ENCODE results near the gene POMT2. TPM values are rescaled to one million over a fixed set of nuclear protein-coding genes. Genes with fewer than 3 reads are reported as not detected.
"Not testable (repeated sequence)": the region's sequence is repeated elsewhere in the genome, so short reads cannot be mapped to it uniquely, and the experiment has no call there.

Gene POMT2
- total RNA-seq, 2 donors from 2014 or later: 8.4 to 101 TPM

DNA sequence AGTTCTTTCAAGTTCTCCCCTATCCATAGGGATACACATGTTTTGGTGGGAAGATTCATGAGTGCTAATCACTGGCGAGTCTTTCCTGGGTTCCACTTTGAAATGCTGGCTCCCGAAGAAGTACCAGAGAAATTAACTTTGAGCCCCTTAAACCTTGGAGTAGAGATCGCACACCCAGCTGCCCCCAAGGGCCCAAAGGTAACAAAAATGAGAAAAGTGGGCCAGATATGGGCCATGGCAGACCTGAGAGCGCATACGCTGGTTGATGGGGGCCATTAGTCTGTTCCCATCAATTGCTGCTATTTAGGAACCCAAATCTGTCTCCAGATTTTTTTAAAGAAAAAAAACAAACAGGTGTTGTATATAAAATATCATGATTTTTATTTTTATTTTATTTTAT is 2.3 kb upstream of the POMT2 start:
- no peaks in the 10 kb centered on the region for H3K27me3 ChIP-seq (replicated peaks; ENCODE audit: insufficient read depth)
- H3K9me3 ChIP-seq: no peaks in the 10 kb centered on the region
- WGBS: 98% methylated on average over 5 of the region's 5 CpGs
- TF ChIP-seq POLR2AphosphoS5 (IDR thresholded peaks at IDR 0.05) (no peak), POLR2A (IDR thresholded peaks at IDR 0.05) (no peak)
- TF ChIP-seq, protein P1, sequence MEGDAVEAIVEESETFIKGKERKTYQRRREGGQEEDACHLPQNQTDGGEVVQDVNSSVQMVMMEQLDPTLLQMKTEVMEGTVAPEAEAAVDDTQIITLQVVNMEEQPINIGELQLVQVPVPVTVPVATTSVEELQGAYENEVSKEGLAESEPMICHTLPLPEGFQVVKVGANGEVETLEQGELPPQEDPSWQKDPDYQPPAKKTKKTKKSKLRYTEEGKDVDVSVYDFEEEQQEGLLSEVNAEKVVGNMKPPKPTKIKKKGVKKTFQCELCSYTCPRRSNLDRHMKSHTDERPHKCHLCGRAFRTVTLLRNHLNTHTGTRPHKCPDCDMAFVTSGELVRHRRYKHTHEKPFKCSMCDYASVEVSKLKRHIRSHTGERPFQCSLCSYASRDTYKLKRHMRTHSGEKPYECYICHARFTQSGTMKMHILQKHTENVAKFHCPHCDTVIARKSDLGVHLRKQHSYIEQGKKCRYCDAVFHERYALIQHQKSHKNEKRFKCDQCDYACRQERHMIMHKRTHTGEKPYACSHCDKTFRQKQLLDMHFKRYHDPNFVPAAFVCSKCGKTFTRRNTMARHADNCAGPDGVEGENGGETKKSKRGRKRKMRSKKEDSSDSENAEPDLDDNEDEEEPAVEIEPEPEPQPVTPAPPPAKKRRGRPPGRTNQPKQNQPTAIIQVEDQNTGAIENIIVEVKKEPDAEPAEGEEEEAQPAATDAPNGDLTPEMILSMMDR (IDR thresholded peaks at IDR 0.05): no peak
- no peaks in the 10 kb centered on the region for H3K36me3 ChIP-seq
- intact Hi-C loops (cut with DNase I): loop anchor here (2.0 to 5.0 kb wide), 2 partner anchors 54 to 226 kb away; partner anchors contain the start of genes CIPC, SAMD15 and TMED8
- H3K4me3 ChIP-seq: no peak overlapping the region
- no peaks in the 10 kb centered on the region for H3K4me1 ChIP-seq (replicated peaks)
- no peak for DNase-seq (ENCODE audit: low spot score)
- H3K27ac ChIP-seq: no peak overlapping the region

DNA sequence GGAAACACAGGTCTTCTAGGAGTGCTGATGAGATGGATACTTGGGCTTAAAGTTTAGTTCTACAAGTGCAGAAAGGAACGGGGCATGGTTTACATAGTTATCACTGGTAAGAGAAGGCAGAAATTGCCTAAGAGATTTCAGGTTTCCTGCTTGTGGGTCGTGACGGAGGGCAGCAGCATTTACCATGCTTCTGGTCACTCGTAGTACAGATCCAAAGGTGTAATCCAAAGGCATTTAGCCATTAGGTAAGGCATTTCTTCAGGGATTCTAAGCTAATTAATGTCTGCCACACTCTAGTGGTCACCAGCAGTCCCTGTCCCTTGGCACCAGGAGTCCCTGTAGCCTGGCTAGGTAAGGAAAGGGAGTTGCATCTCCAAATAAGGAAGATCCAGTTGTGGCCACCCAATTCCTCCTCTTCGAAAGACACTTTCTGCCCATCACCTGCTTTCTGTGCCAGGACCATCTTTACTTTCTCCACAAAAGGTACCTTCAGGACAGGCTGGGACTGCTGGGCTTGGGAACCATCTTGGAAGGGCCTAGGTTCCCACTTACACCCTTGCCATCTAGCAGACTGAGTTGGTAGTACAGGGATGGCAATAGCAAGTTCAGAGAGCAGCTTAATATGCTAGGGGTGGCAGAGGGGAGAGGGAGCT is 1.7 kb upstream of the POMT2 start:
- intact Hi-C loops (cut with DNase I): loop anchor here (2.0 to 5.0 kb wide), 2 partner anchors 54 to 225 kb away; partner anchors contain the start of genes CIPC, SAMD15 and TMED8
- no peaks in the 10 kb centered on the region for H3K27me3 ChIP-seq (replicated peaks; ENCODE audit: insufficient read depth)
- TF ChIP-seq, protein P1 (IDR thresholded peaks at IDR 0.05): no peak
- no peak for TF ChIP-seq POLR2A (IDR thresholded peaks at IDR 0.05)
- no peak for TF ChIP-seq POLR2AphosphoS5 (IDR thresholded peaks at IDR 0.05)
- H3K9me3 ChIP-seq: no peaks in the 10 kb centered on the region
- no peak for DNase-seq (ENCODE audit: low spot score)
- peak overlapping the region; percentile 98 to 99 for H3K27ac ChIP-seq
- H3K4me3 ChIP-seq: peak overlapping the region; percentile 87 to 93
- no peaks in the 10 kb centered on the region for H3K36me3 ChIP-seq
- WGBS: 74% methylated on average over 5 of the region's 5 CpGs
- no peaks in the 10 kb centered on the region for H3K4me1 ChIP-seq (replicated peaks)

GRCh38 chr14:77319422-77319821 is 1.3 kb downstream of the POMT2 start:
- H3K27me3 ChIP-seq (replicated peaks; ENCODE audit: insufficient read depth): no peaks in the 10 kb centered on the region
- H3K9me3 ChIP-seq: no peaks in the 10 kb centered on the region
- intact Hi-C loops (cut with DNase I): loop anchor here (10.0 kb wide), 2 partner anchors 385 to 445 kb away; partner anchors contain the start of genes ALKBH1 and SLIRP
- no peaks in the 10 kb centered on the region for H3K36me3 ChIP-seq
- TF ChIP-seq POLR2AphosphoS5 (IDR thresholded peaks at IDR 0.05) (no peak), POLR2A (IDR thresholded peaks at IDR 0.05) (no peak)
- TF ChIP-seq, protein P1 (IDR thresholded peaks at IDR 0.05): no peak
- peaks cover 16% of the 10 kb centered on the region for H3K4me1 ChIP-seq (replicated peaks)
- no peak overlapping the region for H3K4me3 ChIP-seq
- no peak for DNase-seq (ENCODE audit: low spot score)
- H3K27ac ChIP-seq: no peak overlapping the region
- WGBS: 22% methylated on average over 5 of the region's 5 CpGs

DNA sequence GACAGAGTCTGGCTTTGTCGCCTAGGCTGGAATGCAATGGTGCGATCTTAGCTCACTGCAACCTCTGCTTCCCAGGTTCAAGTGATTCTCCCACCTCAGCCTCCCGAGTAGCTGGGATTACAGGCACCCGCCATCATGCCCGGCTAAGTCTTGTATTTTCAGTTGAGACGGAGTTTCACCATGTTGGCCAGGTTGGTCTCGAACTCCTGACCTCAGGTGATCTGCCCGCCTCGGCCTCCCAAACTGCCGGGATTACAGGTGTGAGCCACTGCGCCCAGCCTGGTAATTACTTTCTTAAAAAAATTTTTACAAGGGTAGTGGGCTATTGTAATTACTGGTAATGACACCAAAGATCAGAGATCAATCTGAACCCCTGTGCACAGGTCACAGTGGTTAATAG is 1.9 kb downstream of the POMT2 start:
- H3K4me1 ChIP-seq (replicated peaks): peaks cover 20% of the 10 kb centered on the region
- H3K27me3 ChIP-seq (replicated peaks; ENCODE audit: insufficient read depth); H3K27ac ChIP-seq; DNase-seq (ENCODE audit: low spot score); H3K4me3 ChIP-seq; H3K36me3 ChIP-seq; H3K9me3 ChIP-seq: not testable (repeated sequence)
- 86% methylated on average over 11 of the region's 11 CpGs for WGBS
- intact Hi-C loops (cut with DNase I): loop anchor here (10.0 kb wide), 2 partner anchors 386 to 444 kb away; partner anchors contain the start of genes ALKBH1 and SLIRP

DNA sequence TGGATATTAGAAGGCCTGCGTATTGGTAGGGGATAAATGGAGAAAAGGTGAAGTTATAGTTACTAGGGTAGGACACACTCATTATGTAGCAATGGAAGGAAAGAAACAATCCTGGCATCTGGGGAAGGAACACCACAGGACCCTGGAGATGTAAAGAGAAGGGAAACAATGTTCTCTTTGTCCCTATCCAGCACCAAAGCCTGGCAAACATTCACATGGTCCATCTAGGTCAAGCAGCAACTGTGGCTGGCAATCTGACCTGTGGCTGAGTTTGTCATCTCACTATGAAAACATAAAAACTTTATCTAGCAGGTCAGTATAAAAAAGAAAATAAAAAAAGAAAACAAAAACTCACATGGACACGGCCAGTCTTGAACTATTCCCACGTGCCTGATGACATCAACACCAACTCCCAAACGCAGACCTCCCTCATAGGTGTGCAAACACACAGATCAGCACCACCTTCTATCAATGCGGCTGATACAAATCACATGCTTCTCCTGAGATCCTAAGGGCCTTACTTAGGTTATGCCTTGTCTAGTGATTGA is 2.6 kb downstream of the POMT2 start:
- H3K36me3 ChIP-seq: no peaks in the 10 kb centered on the region
- H3K27me3 ChIP-seq (replicated peaks; ENCODE audit: insufficient read depth): no peaks in the 10 kb centered on the region
- TF ChIP-seq POLR2A (IDR thresholded peaks at IDR 0.05): no peak
- TF ChIP-seq, protein P1 (IDR thresholded peaks at IDR 0.05): no peak
- no peak for TF ChIP-seq POLR2AphosphoS5 (IDR thresholded peaks at IDR 0.05)
- H3K27ac ChIP-seq: no peak overlapping the region
- intact Hi-C loops (cut with DNase I): loop anchor here (10.0 kb wide), 2 partner anchors 387 to 443 kb away; partner anchors contain the start of genes ALKBH1 and SLIRP
- H3K4me3 ChIP-seq: no peak overlapping the region
- DNase-seq (ENCODE audit: low spot score): no peak
- peaks cover 20% of the 10 kb centered on the region for H3K4me1 ChIP-seq (replicated peaks)
- no peaks in the 10 kb centered on the region for H3K9me3 ChIP-seq
- 79% methylated on average over 5 of the region's 5 CpGs for WGBS
